Keratinocyte (primary cell): ENCODE data around the gene OTP. TPM values are rescaled to one million over a fixed set of nuclear protein-coding genes. Genes with fewer than 3 reads are reported as not detected.

ENCODE experiments used
- DNase-seq: peaks from one replicate; pipeline ENCODE4 v3.0.0-alpha.2; 2011; ENCODE audit warnings: low read depth, missing footprints, low spot score
- FAIRE-seq: peaks from 2 replicates; lab custom pipeline; 2011; peaks lifted over from hg19 to GRCh38; lab: Jason Lieb, UNC
- H2AFZ ChIP-seq: 2 replicates; pipeline ENCODE4 v1.6.0; 2012; ENCODE audit warnings: low read length, control low read depth, inconsistent platforms; ENCODE audit not compliant: control insufficient read depth
- H3K27ac ChIP-seq: 2 replicates; pipeline ENCODE4 v1.5.1; 2011; ENCODE audit warnings: low read length; ENCODE audit not compliant: control insufficient read depth, insufficient read depth
- H3K27me3 ChIP-seq: 3 replicates; pipeline ENCODE4 v1.6.0; 2011; ENCODE audit warnings: low read length; ENCODE audit not compliant: control insufficient read depth, insufficient read depth; ENCODE audit errors: extremely low read depth
- H3K36me3 ChIP-seq, 2 experiments: 2 replicates in 1 of 2; 3 replicates in 1 of 2; pipeline ENCODE4 v1.5.1; 2011; ENCODE audit warnings: low read length in 2 of 2, mild to moderate bottlenecking in 1 of 2; ENCODE audit not compliant: control insufficient read depth in 2 of 2, insufficient read depth in 2 of 2; ENCODE audit errors: extremely low read depth in 1 of 2
- H3K4me1 ChIP-seq: 3 replicates; pipeline ENCODE4 v1.5.1; 2011; ENCODE audit warnings: low read length; ENCODE audit not compliant: control insufficient read depth, insufficient read depth; ENCODE audit errors: extremely low read depth
- H3K4me2 ChIP-seq: 3 replicates; pipeline ENCODE4 v1.6.0; 2011; ENCODE audit warnings: low read depth, low read length; ENCODE audit not compliant: control insufficient read depth, insufficient read depth; ENCODE audit errors: extremely low read depth
- H3K4me3 ChIP-seq, 3 experiments: fragments of 200-600 bp in 1 of 3; sonication (generic) in 1 of 3; 2 replicates in 2 of 3; 3 replicates in 1 of 3; pipeline ENCODE4 v1.5.1; 2011 to 2016; ENCODE audit warnings: low read length in 3 of 3, mild to moderate bottlenecking in 3 of 3, control low read depth in 2 of 3, inconsistent platforms in 1 of 3, low read depth in 1 of 3, mixed read lengths in 1 of 3, mixed run types in 1 of 3, moderate library complexity in 1 of 3; ENCODE audit not compliant: control insufficient read depth in 2 of 3, insufficient read depth in 2 of 3; ENCODE audit errors: extremely low read depth in 1 of 3
- H3K79me2 ChIP-seq: 2 replicates; pipeline ENCODE4 v1.6.0; 2012; ENCODE audit warnings: low read length; ENCODE audit not compliant: control insufficient read depth, insufficient read depth
- H3K9ac ChIP-seq: 3 replicates; pipeline ENCODE4 v1.6.0; 2011; ENCODE audit warnings: low read length; ENCODE audit not compliant: control insufficient read depth, insufficient read depth; ENCODE audit errors: extremely low read depth
- H3K9me1 ChIP-seq: 3 replicates; pipeline ENCODE4 v1.6.0; 2011; ENCODE audit warnings: low read length; ENCODE audit not compliant: control insufficient read depth, insufficient read depth; ENCODE audit errors: extremely low read depth
- H3K9me3 ChIP-seq: 2 replicates; pipeline ENCODE4 v1.5.1; 2012; ENCODE audit warnings: low read depth, low read length; ENCODE audit not compliant: control insufficient read depth
- H4K20me1 ChIP-seq: 3 replicates; pipeline ENCODE4 v1.6.0; 2011; ENCODE audit warnings: low read length; ENCODE audit not compliant: control insufficient read depth, insufficient read depth; ENCODE audit errors: extremely low read depth
- CTCF ChIP-seq, 3 experiments: IDR thresholded peaks in 1 of 3; conservative IDR thresholded peaks in 1 of 3; optimal IDR thresholded peaks in 1 of 3; 2 replicates in 2 of 3; 3 replicates in 1 of 3; pipeline versions ENCODE3 to v1.5.1; 2011; ENCODE audit warnings: low read length in 3 of 3, mild to moderate bottlenecking in 3 of 3, moderate library complexity in 2 of 3, control low read depth in 1 of 3, inconsistent platforms in 1 of 3; ENCODE audit not compliant: insufficient read depth in 2 of 3; ENCODE audit errors: extremely low read depth in 1 of 3
- EZH2 ChIP-seq: IDR thresholded peaks from one replicate; pipeline ENCODE4 v1.6.1; 2012; ENCODE audit warnings: inconsistent platforms, mild to moderate bottlenecking, low read length, moderate library complexity
- dilution Hi-C: fragments of 300-500 bp; cut with MboI; formaldehyde crosslinking; loops from one replicate; pipeline ENCODE4 v1.7.0; 2020; ENCODE audit warnings: low sequenced_read_pairs; ENCODE audit not compliant: extremely low pct_ligation_motif_present
- polyA plus RNA-seq, 5 experiments: library from polyadenylated mRNA; depleted of rRNA in 3 of 5; stranded (reverse) in 3 of 5; stranded (forward) in 1 of 5; unstranded in 1 of 5; fragments of >200 nt; gene quantifications; 1 replicate in 1 of 5; 2 replicates in 3 of 5; 3 replicates in 1 of 5; pipeline versions ENCODE4 v1.2.1 to v1.2.3, GENCODE V29; 2011 to 2012; ENCODE audit warnings: missing spikeins in 2 of 5, low read depth in 1 of 5, low replicate concordance in 1 of 5

The OTP gene
- polyA plus RNA-seq, 1 donor (not counting 4 experiments of a cell fraction or from before 2014, with no cell fraction given): not detected

DNA sequence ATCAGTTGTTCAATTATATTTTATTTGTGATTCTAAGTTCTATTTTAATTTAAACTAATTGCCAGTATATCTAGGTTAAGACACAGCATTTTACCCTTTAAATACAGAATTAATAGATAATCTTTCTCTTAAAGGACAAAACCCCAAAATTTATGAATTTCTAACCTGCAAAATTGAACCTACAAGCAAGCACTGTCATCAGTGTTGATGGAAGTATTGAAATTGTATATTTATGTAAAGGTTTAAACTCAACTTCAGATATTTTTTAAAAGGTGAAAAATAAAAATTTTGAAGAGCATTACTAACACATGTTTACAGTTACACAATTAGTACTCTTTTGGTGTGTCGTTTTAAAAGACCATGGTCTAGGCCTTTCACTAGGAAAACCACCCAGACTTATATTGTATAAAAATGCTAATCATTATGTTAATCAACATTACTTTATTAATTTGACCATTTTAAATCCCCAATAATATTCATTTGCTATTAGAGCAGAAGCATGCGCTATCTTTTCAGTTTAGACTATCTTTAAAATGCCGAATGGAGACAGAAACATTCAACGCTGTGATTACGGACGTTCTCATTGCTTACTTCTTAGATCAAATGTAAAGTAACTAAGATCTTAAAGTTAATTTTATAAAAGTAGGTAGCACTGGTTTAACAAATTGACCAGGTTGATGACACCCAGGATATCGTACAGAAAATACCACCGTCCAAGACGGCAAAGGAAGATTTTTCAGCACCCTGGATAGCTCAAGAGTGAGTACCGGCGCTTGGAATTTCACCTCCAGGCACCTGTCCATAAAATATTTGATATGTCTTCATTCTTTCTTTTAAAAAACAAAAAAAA, 3.2 kb downstream of the OTP start:
- H3K4me1 ChIP-seq: peaks cover 3% of the 10 kb centered on the region
- TF ChIP-seq CTCF (optimal IDR thresholded peaks at IDR 0.05 in 1 of 3, IDR thresholded peaks at IDR 0.05 in 1 of 3, conservative IDR thresholded peaks at IDR 0.05 in 1 of 3; ENCODE audit: extremely low read depth in 1 of 3, insufficient read depth in 2 of 3, low read length in 3 of 3) (no peak), EZH2 (no peak)
- H3K27ac ChIP-seq: no peak overlapping the region
- FAIRE-seq: no peak
- dilution Hi-C loops: no loop called here
- H3K36me3 ChIP-seq: no peaks in the 10 kb centered on the region
- no peaks in the 10 kb centered on the region for H3K79me2 ChIP-seq
- DNase-seq: no peak
- no peaks in the 10 kb centered on the region for H3K9me1 ChIP-seq
- H4K20me1 ChIP-seq: peaks cover 5% of the 10 kb centered on the region
- no peak overlapping the region for H2AFZ ChIP-seq
- peaks cover 5% of the 10 kb centered on the region for H3K9me3 ChIP-seq
- no peak overlapping the region for H3K9ac ChIP-seq
- no peak overlapping the region for H3K4me3 ChIP-seq
- H3K27me3 ChIP-seq: peaks cover 87% of the 10 kb centered on the region
- no peak overlapping the region for H3K4me2 ChIP-seq

DNA sequence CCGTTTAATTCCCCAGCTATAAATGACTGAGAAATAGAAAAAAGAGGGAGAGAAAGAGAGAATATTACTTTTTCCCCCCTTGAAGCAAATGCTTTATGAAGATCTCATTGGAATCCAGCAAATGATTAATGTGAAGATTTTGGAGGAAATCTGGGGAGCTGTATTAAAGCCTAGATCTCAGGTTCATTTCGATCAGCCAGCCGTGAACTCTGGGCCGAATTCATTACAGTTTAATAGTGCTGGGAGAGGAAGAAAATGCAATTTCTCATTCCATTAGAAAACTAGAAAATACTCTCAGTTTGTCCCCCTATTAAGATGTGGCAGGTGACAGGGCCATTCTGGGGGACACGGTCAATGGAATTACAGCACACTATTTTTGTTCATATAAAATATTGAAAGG, 4.8 kb downstream of the OTP start:
- Histone ChIP-seq H3K4me2 (no peak overlapping the region), H3K9ac (no peak overlapping the region), H3K4me3 (no peak overlapping the region), H4K20me1 (peaks cover 5% of the 10 kb centered on the region), H2AFZ (no peak overlapping the region), H3K9me1 (no peaks in the 10 kb centered on the region), H3K79me2 (no peaks in the 10 kb centered on the region), H3K27me3 (peaks cover 88% of the 10 kb centered on the region), H3K4me1 (peaks cover 3% of the 10 kb centered on the region), H3K36me3 (no peaks in the 10 kb centered on the region), H3K9me3 (peaks cover 5% of the 10 kb centered on the region), H3K27ac (no peak overlapping the region)
- FAIRE-seq (no peak), DNase-seq (no peak)
- dilution Hi-C loops: no loop called here
- no peak for TF ChIP-seq EZH2
- no peak for TF ChIP-seq CTCF (optimal IDR thresholded peaks at IDR 0.05 in 1 of 3, IDR thresholded peaks at IDR 0.05 in 1 of 3, conservative IDR thresholded peaks at IDR 0.05 in 1 of 3; ENCODE audit: extremely low read depth in 1 of 3, insufficient read depth in 2 of 3, low read length in 3 of 3)
